ENCODE results near the gene MCF2. TPM values are rescaled to one million over a fixed set of nuclear protein-coding genes. Genes with fewer than 3 reads are reported as not detected.
A peak's percentile ranks its signal among the peaks of the same experiment; 100 is the strongest.

The MCF2 gene
- total and polyA plus RNA-seq, 2 donors (not counting 1 experiment from before 2014, with no cell fraction given), result under 0.01 to 0.05 TPM

DNA sequence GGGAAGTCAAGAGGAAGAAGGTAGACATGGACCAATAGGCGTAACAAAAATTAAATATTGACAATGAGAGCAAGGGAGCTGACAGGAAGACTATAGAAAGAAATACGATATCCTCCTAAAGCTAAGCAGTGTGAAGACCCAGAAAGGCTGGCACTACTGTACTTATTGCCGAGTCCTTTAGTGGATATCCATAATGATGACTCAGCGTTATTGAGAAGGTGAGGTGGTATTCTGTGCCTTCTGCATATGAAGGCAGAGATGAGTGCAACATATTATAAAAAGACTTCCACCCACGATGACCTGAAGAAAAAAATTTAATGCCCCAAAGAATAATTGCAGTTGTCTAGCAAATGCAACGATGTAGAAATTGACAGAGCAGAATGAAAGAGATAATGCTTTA is 13.0 kb upstream of the MCF2 start:
- no peaks in the 10 kb centered on the region for H3K27me3 ChIP-seq (ENCODE audit: control insufficient read depth, insufficient read depth, low read length)
- no peak overlapping the region for H2AFZ ChIP-seq (ENCODE audit: low read length)

DNA sequence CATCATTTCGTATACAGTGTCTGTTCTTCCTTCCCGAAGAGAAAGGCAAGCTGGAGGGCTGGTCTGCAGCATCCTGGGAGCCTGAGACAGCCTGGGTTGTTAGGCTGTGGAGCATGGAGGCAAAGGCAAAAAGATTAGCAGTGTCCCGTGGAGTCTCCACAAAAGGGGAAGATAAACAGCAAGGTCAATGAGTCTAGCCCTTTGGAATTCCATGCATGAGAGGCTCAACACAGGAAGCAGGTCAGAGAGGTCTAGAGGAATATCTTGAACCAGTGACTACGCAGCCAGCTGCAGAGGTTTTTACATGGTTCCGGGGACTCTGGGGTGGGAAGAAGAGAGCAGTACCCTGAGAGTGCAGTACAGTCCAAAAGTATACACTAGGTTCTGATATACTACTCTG is 12.2 kb upstream of the MCF2 start:
- H3K9me3 ChIP-seq (ENCODE audit: control insufficient read depth, insufficient read depth, low read depth, low read length), result no peaks in the 10 kb centered on the region
- H3K27ac ChIP-seq (ENCODE audit: insufficient read depth, low read length), result no peak overlapping the region
- DNase-seq (ENCODE audit: low read depth in 2 of 2), result peak; percentile 7 to 62
- no peak for TF ChIP-seq EZH2 (IDR thresholded peaks at IDR 0.05; ENCODE audit: low read length, missing control alignments)
- TF ChIP-seq, protein P1, sequence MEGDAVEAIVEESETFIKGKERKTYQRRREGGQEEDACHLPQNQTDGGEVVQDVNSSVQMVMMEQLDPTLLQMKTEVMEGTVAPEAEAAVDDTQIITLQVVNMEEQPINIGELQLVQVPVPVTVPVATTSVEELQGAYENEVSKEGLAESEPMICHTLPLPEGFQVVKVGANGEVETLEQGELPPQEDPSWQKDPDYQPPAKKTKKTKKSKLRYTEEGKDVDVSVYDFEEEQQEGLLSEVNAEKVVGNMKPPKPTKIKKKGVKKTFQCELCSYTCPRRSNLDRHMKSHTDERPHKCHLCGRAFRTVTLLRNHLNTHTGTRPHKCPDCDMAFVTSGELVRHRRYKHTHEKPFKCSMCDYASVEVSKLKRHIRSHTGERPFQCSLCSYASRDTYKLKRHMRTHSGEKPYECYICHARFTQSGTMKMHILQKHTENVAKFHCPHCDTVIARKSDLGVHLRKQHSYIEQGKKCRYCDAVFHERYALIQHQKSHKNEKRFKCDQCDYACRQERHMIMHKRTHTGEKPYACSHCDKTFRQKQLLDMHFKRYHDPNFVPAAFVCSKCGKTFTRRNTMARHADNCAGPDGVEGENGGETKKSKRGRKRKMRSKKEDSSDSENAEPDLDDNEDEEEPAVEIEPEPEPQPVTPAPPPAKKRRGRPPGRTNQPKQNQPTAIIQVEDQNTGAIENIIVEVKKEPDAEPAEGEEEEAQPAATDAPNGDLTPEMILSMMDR (conservative IDR thresholded peaks at IDR 0.05 in 1 of 2, IDR thresholded peaks at IDR 0.05 in 1 of 2; ENCODE audit: low read depth in 1 of 2, low read length in 2 of 2), result no peak
- H3K79me2 ChIP-seq (ENCODE audit: control insufficient read depth, insufficient read depth, low read length), result no peaks in the 10 kb centered on the region
- H3K27me3 ChIP-seq (ENCODE audit: control insufficient read depth, insufficient read depth, low read length), result no peaks in the 10 kb centered on the region
- no peaks in the 10 kb centered on the region for H4K20me1 ChIP-seq (ENCODE audit: control insufficient read depth, extremely low read depth, insufficient read depth, low read length)
- no peak overlapping the region for H3K4me2 ChIP-seq (ENCODE audit: extremely low read depth, insufficient read depth, low read length)
- H2AFZ ChIP-seq (ENCODE audit: low read length), result no peak overlapping the region
- H3K4me1 ChIP-seq (ENCODE audit: control insufficient read depth, extremely low read depth, insufficient read depth, low read length), result no peaks in the 10 kb centered on the region
- no peak overlapping the region for H3K4me3 ChIP-seq (replicated peaks in 1 of 4; ENCODE audit: control extremely low read depth in 1 of 4, insufficient read depth in 1 of 4, low read depth in 3 of 4, low read length in 4 of 4)
- H3K36me3 ChIP-seq (ENCODE audit: control insufficient read depth, insufficient read depth, low read length), result no peaks in the 10 kb centered on the region
- no peak overlapping the region for H3K9ac ChIP-seq (ENCODE audit: insufficient read depth, low read length)

More for the DNA sequence above, 13.0 kb upstream of the MCF2 start:
- no peaks in the 10 kb centered on the region for H3K36me3 ChIP-seq (ENCODE audit: control insufficient read depth, insufficient read depth, low read length)
- no peak overlapping the region for H3K4me2 ChIP-seq (ENCODE audit: extremely low read depth, insufficient read depth, low read length)
- H3K27ac ChIP-seq (ENCODE audit: insufficient read depth, low read length), result no peak overlapping the region
- no peak overlapping the region for H3K4me3 ChIP-seq (replicated peaks in 1 of 4; ENCODE audit: control extremely low read depth in 1 of 4, insufficient read depth in 1 of 4, low read depth in 3 of 4, low read length in 4 of 4)
- no peak overlapping the region for H3K9ac ChIP-seq (ENCODE audit: insufficient read depth, low read length)
- no peaks in the 10 kb centered on the region for H3K79me2 ChIP-seq (ENCODE audit: control insufficient read depth, insufficient read depth, low read length)
- no peaks in the 10 kb centered on the region for H3K4me1 ChIP-seq (ENCODE audit: control insufficient read depth, extremely low read depth, insufficient read depth, low read length)
- H3K9me3 ChIP-seq (ENCODE audit: control insufficient read depth, insufficient read depth, low read depth, low read length), result no peaks in the 10 kb centered on the region
- TF ChIP-seq, protein P1 (conservative IDR thresholded peaks at IDR 0.05 in 1 of 2, IDR thresholded peaks at IDR 0.05 in 1 of 2; ENCODE audit: low read depth in 1 of 2, low read length in 2 of 2), result no peak
- no peak for TF ChIP-seq EZH2 (IDR thresholded peaks at IDR 0.05; ENCODE audit: low read length, missing control alignments)
- H4K20me1 ChIP-seq (ENCODE audit: control insufficient read depth, extremely low read depth, insufficient read depth, low read length), result no peaks in the 10 kb centered on the region
- DNase-seq (ENCODE audit: low read depth in 2 of 2), result no peak

DNA sequence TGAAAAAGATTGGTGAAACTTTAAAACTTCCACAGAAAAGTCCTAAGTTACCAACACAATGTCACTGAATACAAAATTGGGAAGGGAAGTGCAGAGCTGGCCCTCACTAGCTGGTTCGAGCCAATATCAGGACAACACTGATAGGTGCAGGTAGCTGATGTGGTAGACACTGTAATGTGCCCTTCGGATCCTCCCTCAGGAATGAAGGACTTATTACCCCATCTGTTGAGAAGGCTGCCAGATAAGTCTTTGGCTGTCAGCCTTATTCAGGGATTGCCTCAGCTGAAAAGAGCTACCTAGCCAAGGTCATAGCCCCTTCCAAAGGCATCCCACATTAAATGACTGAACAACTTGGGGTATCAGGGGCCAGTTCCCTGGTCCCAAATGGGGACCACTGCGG is 5.3 kb downstream of the MCF2 start:
- no peak for TF ChIP-seq EZH2 (IDR thresholded peaks at IDR 0.05; ENCODE audit: low read length, missing control alignments)
- TF ChIP-seq, protein P1 (conservative IDR thresholded peaks at IDR 0.05 in 1 of 2, IDR thresholded peaks at IDR 0.05 in 1 of 2; ENCODE audit: low read depth in 1 of 2, low read length in 2 of 2), result no peak
- H3K9ac ChIP-seq (ENCODE audit: insufficient read depth, low read length), result no peak overlapping the region
- H3K27ac ChIP-seq (ENCODE audit: insufficient read depth, low read length), result no peak overlapping the region
- H3K36me3 ChIP-seq (ENCODE audit: control insufficient read depth, insufficient read depth, low read length), result no peaks in the 10 kb centered on the region
- DNase-seq (ENCODE audit: low read depth in 2 of 2), result no peak
- no peak overlapping the region for H3K4me3 ChIP-seq (replicated peaks in 1 of 4; ENCODE audit: control extremely low read depth in 1 of 4, insufficient read depth in 1 of 4, low read depth in 3 of 4, low read length in 4 of 4)
- H3K79me2 ChIP-seq (ENCODE audit: control insufficient read depth, insufficient read depth, low read length), result no peaks in the 10 kb centered on the region
- no peak overlapping the region for H3K4me2 ChIP-seq (ENCODE audit: extremely low read depth, insufficient read depth, low read length)
- H4K20me1 ChIP-seq (ENCODE audit: control insufficient read depth, extremely low read depth, insufficient read depth, low read length), result no peaks in the 10 kb centered on the region
- H3K4me1 ChIP-seq (ENCODE audit: control insufficient read depth, extremely low read depth, insufficient read depth, low read length), result no peaks in the 10 kb centered on the region
- H3K9me3 ChIP-seq (ENCODE audit: control insufficient read depth, insufficient read depth, low read depth, low read length), result no peaks in the 10 kb centered on the region
- H3K27me3 ChIP-seq (ENCODE audit: control insufficient read depth, insufficient read depth, low read length), result no peaks in the 10 kb centered on the region
- no peak overlapping the region for H2AFZ ChIP-seq (ENCODE audit: low read length)
